22Rv1 (cell line): ENCODE results near the gene TMEM18.

Source experiments
- CTCF ChIP-seq: fragments of 450-650 bp; IDR thresholded peaks from 2 replicates; pipeline ENCODE4 v1.5.1; 2017; ENCODE audit warnings: mild to moderate bottlenecking
- ZFX ChIP-seq: fragments of 450-650 bp; IDR thresholded peaks from 2 replicates; pipeline ENCODE4 v1.6.1; 2017; ENCODE audit warnings: antibody characterized with exemption, borderline replicate concordance

- no peak for TF ChIP-seq CTCF
- no peak for TF ChIP-seq ZFX
These were observed 15.9 kb downstream of the TMEM18 start for GRCh38 chr2:661360-661635.
